ENCODE results near the gene TMEM26.

TMEM26 gene

DNA sequence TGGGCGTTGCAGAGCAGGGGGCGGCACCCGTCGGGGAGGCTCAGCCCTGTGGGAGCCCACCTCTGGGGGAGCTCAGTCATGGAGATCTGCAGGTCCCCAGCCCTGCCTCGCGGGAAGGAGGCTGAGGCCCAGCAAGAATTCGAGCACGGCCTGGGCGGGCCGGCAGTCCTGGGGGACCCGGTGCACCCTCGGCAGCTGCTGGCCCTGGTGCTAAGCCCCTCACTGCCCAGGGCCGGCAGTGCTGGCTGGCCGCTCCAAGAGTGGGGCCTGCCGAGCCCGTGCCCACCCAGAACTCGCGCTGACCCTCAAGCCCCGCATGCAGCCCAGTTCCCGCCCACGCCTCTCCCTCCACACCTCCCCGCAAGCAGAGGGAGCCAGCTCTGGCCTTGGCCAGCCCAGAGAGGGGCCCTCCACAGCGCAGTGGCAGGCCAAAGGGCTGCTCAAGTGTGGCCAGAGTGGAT is 76.2 kb downstream of the TMEM26 start:
- Histone ChIP-seq H3K4me2 (no peak overlapping the region), H3K9me3 (replicated peaks in 1 of 11) (peaks cover 21 to 41% (median 24%) of the 10 kb centered on the region in 11 experiments)
- no peak for TF ChIP-seq Cebpa-rat (IDR thresholded peaks at IDR 0.05)

DNA sequence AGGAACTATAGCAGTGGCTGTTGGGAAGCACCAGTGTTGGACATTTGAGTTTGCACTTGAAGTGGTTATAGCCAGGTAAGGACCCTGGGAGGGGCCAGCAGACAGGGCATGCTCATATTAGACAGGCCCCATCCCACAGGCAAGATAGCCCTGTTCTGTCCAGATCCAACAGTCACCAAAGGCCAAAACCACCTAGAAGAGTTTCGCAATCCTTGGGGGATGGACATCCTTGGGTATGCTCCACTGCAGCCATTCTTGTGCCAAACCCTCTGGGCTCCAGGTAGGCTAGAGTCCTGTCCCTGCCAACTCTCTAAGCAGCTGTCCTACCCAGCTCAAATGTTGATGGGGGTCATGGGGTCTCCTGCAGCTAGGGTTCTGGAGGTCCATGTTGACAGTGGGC is 76.8 kb downstream of the TMEM26 start:
- no peak overlapping the region for H3K4me2 ChIP-seq
- H3K9me3 ChIP-seq (replicated peaks in 1 of 11) = peaks cover 21 to 41% (median 24%) of the 10 kb centered on the region in 11 experiments
- H3K27me3 ChIP-seq = no peaks in the 10 kb centered on the region
- peak in 2 of 11 experiments; percentile 31 to 81; a peak in 5 of 22 replicates for TF ChIP-seq Cebpa-rat (IDR thresholded peaks at IDR 0.05)
- no peaks in the 10 kb centered on the region for H4K20me1 ChIP-seq
- no peak overlapping the region for H3K27ac ChIP-seq
- H3K4me3 ChIP-seq = no peak overlapping the region
- H3K36me3 ChIP-seq = no peaks in the 10 kb centered on the region
- no peaks in the 10 kb centered on the region for H3K4me1 ChIP-seq
- H3K9ac ChIP-seq = no peak overlapping the region

More for the DNA sequence above, 76.2 kb downstream of the TMEM26 start:
- H3K27me3 ChIP-seq = no peaks in the 10 kb centered on the region
- H4K20me1 ChIP-seq = no peaks in the 10 kb centered on the region
- no peak overlapping the region for H3K27ac ChIP-seq
- no peaks in the 10 kb centered on the region for H3K4me1 ChIP-seq
- H3K36me3 ChIP-seq = no peaks in the 10 kb centered on the region
- H3K4me3 ChIP-seq = no peak overlapping the region
- H3K9ac ChIP-seq = no peak overlapping the region

DNA sequence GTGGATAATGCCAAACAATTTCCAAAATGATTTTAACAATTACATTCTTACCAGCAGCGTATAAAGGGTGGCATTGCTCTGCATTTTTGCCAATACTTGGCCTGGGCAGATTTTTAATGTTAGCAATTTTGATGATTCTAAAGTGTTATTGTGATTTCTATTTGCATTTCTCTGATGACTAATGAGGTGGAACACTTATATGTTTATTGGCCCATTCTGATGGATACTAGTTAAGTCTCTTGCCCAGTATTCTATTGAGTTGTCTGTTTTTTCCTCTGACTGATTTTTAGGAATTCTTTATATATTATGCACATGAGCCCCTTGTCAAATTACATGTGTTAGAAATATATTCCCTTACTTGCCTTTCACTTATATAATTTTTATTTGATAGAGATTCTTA is 86.8 kb downstream of the TMEM26 start:
- no peak overlapping the region for H3K27ac ChIP-seq

DNA sequence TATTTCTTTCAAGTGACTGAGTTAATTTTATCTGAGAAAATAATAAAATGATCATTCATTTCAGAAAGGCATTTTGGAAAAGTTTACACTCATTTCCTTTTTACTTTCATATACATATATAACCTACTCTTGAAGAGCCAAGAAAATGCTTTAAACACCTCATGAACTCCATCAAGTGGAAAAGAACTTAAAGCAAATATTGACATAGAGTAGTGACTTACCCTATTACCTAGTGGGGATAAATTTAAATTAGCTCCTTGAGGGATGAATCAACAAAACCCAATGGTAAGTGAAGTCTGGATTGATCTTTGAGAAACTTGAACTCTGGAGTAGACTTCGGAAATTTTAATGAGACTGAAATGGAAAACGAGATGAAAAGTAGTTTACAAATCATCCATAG is 88.6 kb downstream of the TMEM26 start:
- H3K27me3 ChIP-seq = no peaks in the 10 kb centered on the region
- TF ChIP-seq Cebpa-rat (IDR thresholded peaks at IDR 0.05) = no peak

More for the DNA sequence above, 86.8 kb downstream of the TMEM26 start:
- H3K4me1 ChIP-seq = no peaks in the 10 kb centered on the region
- H3K4me2 ChIP-seq = no peak overlapping the region
- H3K27me3 ChIP-seq = no peaks in the 10 kb centered on the region
- H4K20me1 ChIP-seq = no peaks in the 10 kb centered on the region
- no peaks in the 10 kb centered on the region for H3K36me3 ChIP-seq
- H3K9me3 ChIP-seq (replicated peaks in 1 of 11) = no peaks in the 10 kb centered on the region
- TF ChIP-seq Cebpa-rat (IDR thresholded peaks at IDR 0.05) = no peak
- H3K4me3 ChIP-seq = no peak overlapping the region
- H3K9ac ChIP-seq = no peak overlapping the region

DNA sequence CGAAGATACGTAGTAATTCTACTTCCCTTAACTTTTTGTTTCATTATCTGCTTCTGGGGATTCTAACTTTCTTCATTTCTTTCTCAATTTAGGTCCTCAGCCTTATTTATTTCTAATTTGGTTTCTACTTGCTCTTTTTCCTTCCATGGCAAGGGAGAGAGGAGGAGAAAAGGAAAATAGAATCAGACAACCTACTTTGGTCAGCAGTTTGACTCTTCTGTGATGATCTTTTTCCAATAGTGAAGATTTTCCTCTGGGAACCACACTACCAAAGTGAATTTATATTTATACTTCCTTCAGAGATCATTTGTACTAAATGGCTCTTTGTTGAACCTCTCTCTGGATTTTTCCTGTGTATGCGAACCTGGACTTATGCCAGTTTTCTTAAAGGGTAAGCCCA is 90.2 kb downstream of the TMEM26 start:
- no peaks in the 10 kb centered on the region for H3K4me1 ChIP-seq
- no peaks in the 10 kb centered on the region for H3K9me3 ChIP-seq (replicated peaks in 1 of 11)
- no peaks in the 10 kb centered on the region for H4K20me1 ChIP-seq
- no peaks in the 10 kb centered on the region for H3K36me3 ChIP-seq
- H3K27me3 ChIP-seq = no peaks in the 10 kb centered on the region
- no peak overlapping the region for H3K9ac ChIP-seq
- H3K4me2 ChIP-seq = no peak overlapping the region
- H3K4me3 ChIP-seq = no peak overlapping the region
- no peak overlapping the region for H3K27ac ChIP-seq
- TF ChIP-seq Cebpa-rat (IDR thresholded peaks at IDR 0.05) = no peak

More for the DNA sequence above, 88.6 kb downstream of the TMEM26 start:
- Histone ChIP-seq H3K4me2 (no peak overlapping the region), H3K9ac (no peak overlapping the region), H3K9me3 (replicated peaks in 1 of 11) (no peaks in the 10 kb centered on the region), H4K20me1 (no peaks in the 10 kb centered on the region), H3K27ac (no peak overlapping the region), H3K4me1 (no peaks in the 10 kb centered on the region), H3K36me3 (no peaks in the 10 kb centered on the region), H3K4me3 (no peak overlapping the region)

DNA sequence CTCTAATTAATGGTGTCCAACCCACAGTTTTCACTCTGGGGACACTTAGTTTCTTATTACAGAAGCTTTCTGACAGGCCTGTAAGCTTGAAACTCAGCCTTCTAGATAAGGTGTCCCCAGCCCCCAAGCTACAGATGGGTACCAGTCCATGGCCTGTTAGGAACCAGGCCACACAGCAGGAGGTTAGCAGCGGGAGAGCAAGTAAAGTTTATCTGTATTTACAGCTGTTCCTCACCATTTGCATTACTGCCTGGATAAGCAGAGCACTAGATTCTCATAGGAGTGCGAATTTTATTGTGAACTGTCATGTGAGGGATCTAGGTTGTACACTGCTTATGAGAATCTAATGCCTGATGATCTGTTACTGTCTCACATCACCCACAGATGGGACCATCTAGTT is 93.7 kb downstream of the TMEM26 start:
- H3K4me1 ChIP-seq = no peaks in the 10 kb centered on the region
- TF ChIP-seq Cebpa-rat (IDR thresholded peaks at IDR 0.05) = no peak
- no peak overlapping the region for H3K4me3 ChIP-seq
- H3K4me2 ChIP-seq = no peak overlapping the region
- no peaks in the 10 kb centered on the region for H3K9me3 ChIP-seq (replicated peaks in 1 of 11)
- no peak overlapping the region for H3K9ac ChIP-seq
- no peaks in the 10 kb centered on the region for H3K27me3 ChIP-seq
- H4K20me1 ChIP-seq = no peaks in the 10 kb centered on the region
- H3K36me3 ChIP-seq = no peaks in the 10 kb centered on the region
- no peak overlapping the region for H3K27ac ChIP-seq

DNA sequence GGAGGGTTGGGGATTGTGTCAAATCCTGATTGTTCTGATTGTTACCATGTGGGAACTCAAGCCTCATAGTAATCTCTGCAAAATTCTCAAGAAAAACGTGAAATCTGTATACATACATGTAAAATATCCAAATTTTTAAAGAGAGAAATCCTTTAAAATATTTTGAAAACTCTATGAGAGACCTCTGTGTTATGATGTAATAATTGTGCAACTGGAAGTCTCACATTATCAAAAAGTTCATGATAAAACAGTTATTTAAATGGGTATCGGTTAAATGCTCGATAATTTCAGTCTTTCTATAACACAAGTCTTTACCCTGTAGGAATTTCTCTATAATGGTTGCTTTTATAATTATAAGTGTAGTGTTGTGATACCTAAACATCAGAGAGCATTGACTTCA is 95.5 kb downstream of the TMEM26 start:
- TF ChIP-seq Cebpa-rat (IDR thresholded peaks at IDR 0.05) = no peak
- Histone ChIP-seq H3K36me3 (no peaks in the 10 kb centered on the region), H3K4me3 (no peak overlapping the region), H3K4me2 (no peak overlapping the region), H3K9ac (no peak overlapping the region), H3K27me3 (no peaks in the 10 kb centered on the region), H3K4me1 (no peaks in the 10 kb centered on the region), H3K27ac (no peak overlapping the region), H4K20me1 (no peaks in the 10 kb centered on the region), H3K9me3 (replicated peaks in 1 of 11) (no peaks in the 10 kb centered on the region)
